NOMO-1 (cell line): ENCODE measurements around the gene MAP3K20.
"Not testable (repeated sequence)": the region's sequence is repeated elsewhere in the genome, so short reads cannot be mapped to it uniquely, and the experiment has no call there.

Experiments used
- DNase-seq, 2 experiments: peaks; one replicate each; lab custom pipeline; 2025; ENCODE audit not compliant: unreplicated experiment in 2 of 2; lab: John Stamatoyannopoulos, UW

MAP3K20 gene

GRCh38 chr2:173193925-173194324 is 118.3 kb downstream of the MAP3K20 start:
- DNase-seq: no peak

- DNase-seq: no peak
Measured at GRCh38 chr2:173195100-173195499, 119.5 kb downstream of the MAP3K20 start.

- DNase-seq: no peak
Measured at GRCh38 chr2:173196080-173196479, 120.4 kb downstream of the MAP3K20 start.

GRCh38 chr2:173196638-173197037 is 121.0 kb downstream of the MAP3K20 start:
- DNase-seq: no peak

- DNase-seq: no peak
Measured at GRCh38 chr2:173198327-173198726, 122.7 kb downstream of the MAP3K20 start.

- DNase-seq: no peak
Measured at GRCh38 chr2:173199294-173199693, 123.6 kb downstream of the MAP3K20 start.

- DNase-seq: no peak
Measured at GRCh38 chr2:173202570-173202969, 126.9 kb downstream of the MAP3K20 start.

- DNase-seq: no peak
Measured at GRCh38 chr2:173204316-173204715, 128.7 kb downstream of the MAP3K20 start.

- DNase-seq: no peak
Measured at GRCh38 chr2:173205375-173205774, 129.7 kb downstream of the MAP3K20 start.

GRCh38 chr2:173207124-173207523 is 131.5 kb downstream of the MAP3K20 start:
- DNase-seq: not testable (repeated sequence)

- DNase-seq: peak; percentile 44 to 49
Measured at GRCh38 chr2:173210270-173211196, 134.9 kb downstream of the MAP3K20 start.

- no peak for DNase-seq
Measured at GRCh38 chr2:173213181-173213580, 137.5 kb downstream of the MAP3K20 start.

- no peak for DNase-seq
Measured at GRCh38 chr2:173214213-173214612, 138.6 kb downstream of the MAP3K20 start.

GRCh38 chr2:173215316-173215715 is 139.7 kb downstream of the MAP3K20 start:
- no peak for DNase-seq

GRCh38 chr2:173216051-173216450 is 140.4 kb downstream of the MAP3K20 start:
- no peak for DNase-seq

GRCh38 chr2:173216668-173217067 is 141.0 kb downstream of the MAP3K20 start:
- DNase-seq: no peak

GRCh38 chr2:173217116-173217840 is 141.6 kb downstream of the MAP3K20 start:
- no peak for DNase-seq

GRCh38 chr2:173218326-173219056 is 142.8 kb downstream of the MAP3K20 start:
- peak in 1 of 2 experiments; percentile 4 for DNase-seq

GRCh38 chr2:173221132-173221695 is 145.6 kb downstream of the MAP3K20 start:
- no peak for DNase-seq

GRCh38 chr2:173221937-173222594 is 146.4 kb downstream of the MAP3K20 start:
- no peak for DNase-seq
